Liver (tissue), 9 donors: ENCODE data around the gene LRRC26. TPM values are rescaled to one million over a fixed set of nuclear protein-coding genes. Genes with fewer than 3 reads are reported as not detected.

ENCODE experiments used
- DNase-seq: peaks from one replicate; pipeline ENCODE4 v3.0.0-alpha.2; 2017; ENCODE audit warnings: low spot score
- H3K27ac ChIP-seq, 2 donors: one replicate each; pipeline ENCODE4 v1.7.0; 2013; ENCODE audit warnings: inconsistent platforms in 2 of 2, low read length in 2 of 2, control low read depth in 1 of 2, low read depth in 1 of 2, mild to moderate bottlenecking in 1 of 2
- H3K27me3 ChIP-seq, 4 donors: one replicate each; pipeline versions ENCODE4 v1.6.1 to v1.7.0; 2013; ENCODE audit warnings: low read length in 3 of 4, inconsistent platforms in 1 of 4, mild to moderate bottlenecking in 1 of 4, moderate library complexity in 1 of 4; ENCODE audit not compliant: control insufficient read depth in 4 of 4, insufficient read depth in 4 of 4
- H3K36me3 ChIP-seq, 4 donors: one replicate each; pipeline versions ENCODE4 v1.6.1 to v1.7.0; 2013; ENCODE audit warnings: low read length in 3 of 4, mild to moderate bottlenecking in 3 of 4, low read depth in 1 of 4, moderate library complexity in 1 of 4; ENCODE audit not compliant: control insufficient read depth in 4 of 4, insufficient read depth in 3 of 4
- H3K4me1 ChIP-seq, 4 donors: one replicate each; pipeline versions ENCODE4 v1.6.1 to v1.7.0; 2013; ENCODE audit warnings: low read length in 3 of 4, mild to moderate bottlenecking in 3 of 4, moderate library complexity in 1 of 4; ENCODE audit not compliant: control insufficient read depth in 4 of 4, insufficient read depth in 4 of 4
- H3K4me3 ChIP-seq, 3 donors: one replicate each; pipeline versions ENCODE4 v1.6.1 to v1.7.0; 2013; ENCODE audit warnings: low read length in 3 of 3, control low read depth in 1 of 3, low read depth in 1 of 3, mild to moderate bottlenecking in 1 of 3
- H3K9ac ChIP-seq, 2 donors: one replicate each; pipeline ENCODE4 v1.7.0; 2013; ENCODE audit warnings: low read length in 2 of 2, mild to moderate bottlenecking in 2 of 2, moderate library complexity in 2 of 2, control low read depth in 1 of 2, low read depth in 1 of 2
- H3K9me3 ChIP-seq, 4 donors: one replicate each; pipeline versions ENCODE4 v1.6.1 to v1.7.0; 2013; ENCODE audit warnings: low read length in 3 of 4; ENCODE audit not compliant: control insufficient read depth in 4 of 4
- ATF3 ChIP-seq: IDR thresholded peaks from 2 replicates; pipeline ENCODE4 v1.6.1; 2016; ENCODE audit warnings: antibody characterized with exemption
- CTCF ChIP-seq: fragments of 150-350 bp; IDR thresholded peaks from 2 replicates; pipeline ENCODE4 v1.5.1; 2017; ENCODE audit warnings: improper control_type of control experiment, low read depth, low read length; ENCODE audit not compliant: missing input control
- EGR1 ChIP-seq, 2 donors: IDR thresholded peaks; 2 replicates each; pipeline ENCODE4 v1.6.1; 2016 to 2018; ENCODE audit warnings: antibody characterized with exemption in 2 of 2, low read depth in 2 of 2
- FOXA1 ChIP-seq: IDR thresholded peaks from 2 replicates; pipeline ENCODE4 v1.6.1; 2016; ENCODE audit warnings: antibody characterized with exemption
- FOXA2 ChIP-seq: IDR thresholded peaks from 2 replicates; pipeline ENCODE4 v1.6.1; 2016; ENCODE audit warnings: antibody characterized with exemption
- GABPA ChIP-seq, 2 donors: IDR thresholded peaks in 1 of 2; conservative IDR thresholded peaks in 1 of 2; 2 replicates each; pipeline ENCODE4 v1.6.1; 2016; ENCODE audit warnings: antibody characterized with exemption in 2 of 2, mild to moderate bottlenecking in 1 of 2, moderate library complexity in 1 of 2
- HNF4A ChIP-seq, 2 donors: conservative IDR thresholded peaks; 2 replicates each; pipeline ENCODE4 v1.6.1; 2016; ENCODE audit warnings: antibody characterized with exemption in 2 of 2, mild to moderate bottlenecking in 2 of 2
- HNF4G ChIP-seq: IDR thresholded peaks from 2 replicates; pipeline ENCODE4 v1.6.1; 2016; ENCODE audit warnings: antibody characterized with exemption
- JUND ChIP-seq, 2 donors: IDR thresholded peaks; 2 replicates each; pipeline ENCODE4 v1.6.1; 2016; ENCODE audit warnings: antibody characterized with exemption in 2 of 2
- MAX ChIP-seq: IDR thresholded peaks from 2 replicates; pipeline ENCODE4 v1.6.1; 2016; ENCODE audit warnings: antibody characterized with exemption
- NR2F2 ChIP-seq: IDR thresholded peaks from 2 replicates; pipeline ENCODE4 v1.6.1; 2016; ENCODE audit warnings: antibody characterized with exemption
- RAD21 ChIP-seq, 2 donors: IDR thresholded peaks; 2 replicates each; pipeline ENCODE4 v1.6.1; 2016; ENCODE audit warnings: antibody characterized with exemption in 2 of 2, mild to moderate bottlenecking in 2 of 2
- REST ChIP-seq: IDR thresholded peaks from 2 replicates; pipeline ENCODE4 v1.6.1; 2016; ENCODE audit warnings: antibody characterized with exemption, mild to moderate bottlenecking
- RXRA ChIP-seq, 2 donors: IDR thresholded peaks; 2 replicates each; pipeline ENCODE4 v1.6.1; 2017 to 2018; ENCODE audit warnings: antibody characterized with exemption in 2 of 2, mild to moderate bottlenecking in 1 of 2
- SP1 ChIP-seq: IDR thresholded peaks from 2 replicates; pipeline ENCODE4 v1.6.1; 2018; ENCODE audit warnings: antibody characterized with exemption, mild to moderate bottlenecking
- TAF1 ChIP-seq: conservative IDR thresholded peaks from 2 replicates; pipeline ENCODE4 v1.6.1; 2016; ENCODE audit warnings: antibody characterized with exemption, mild to moderate bottlenecking
- YY1 ChIP-seq: IDR thresholded peaks from 2 replicates; pipeline ENCODE4 v1.6.1; 2016; ENCODE audit warnings: antibody characterized with exemption, mild to moderate bottlenecking
- ZBTB33 ChIP-seq: IDR thresholded peaks from 2 replicates; pipeline ENCODE4 v1.6.1; 2016; ENCODE audit warnings: antibody characterized with exemption
- WGBS: extraction: QIAGEN DNeasy Blood & Tissue Kit; methylation state at CpG from one replicate; pipeline ENCODE4 v1.1.7; 2013; 5-methylcytosine and 5-hydroxymethylcytosine counted together
- polyA plus RNA-seq, 2 donors: library from polyadenylated mRNA; stranded (reverse) in 1 of 2; unstranded in 1 of 2; fragments of 200-250 nt in 1 of 2; fragments of >200 nt in 1 of 2; fragmentation: Nextera tagmentation in 1 of 2; extraction: Ambion mirVana in 1 of 2; gene quantifications; one replicate each; pipeline versions ENCODE4 v1.2.1 to v1.2.3, GENCODE V29; 2013 to 2015
- total RNA-seq, 2 donors: library from RNA; depleted of rRNA; stranded (reverse); fragments of >200 nt; gene quantifications; one replicate each; pipeline ENCODE4 v1.2.3, GENCODE V29; 2014
- donor health status: healthy.
- donor health status: healthy.
- donor health status: healthy.
- donor health status: healthy.
- donor health status: healthy.

LRRC26 gene
- total and polyA plus RNA-seq, 4 donors = 0.09 to 0.17 TPM; not detected in 2

GRCh38 chr9:137188490-137189296 lies 18.8 kb upstream of the LRRC26 start, which contains the start of the genes ANAPC2 and SSNA1:
TSS of gene ANAPC2 (minus strand) at chr9:137188560. CDS start at chr9:137188532, 28 bp downstream.
TSS of gene SSNA1 (plus strand) at chr9:137188676. CDS start at chr9:137188727, 51 bp downstream.
- H3K4me1 ChIP-seq = peaks cover 19 to 50% (median 40%) of the 10 kb centered on the region in 4 donors
- TF ChIP-seq RAD21 (IDR thresholded peaks at IDR 0.05) (peak in 1 of 2 donors; percentile 55), ZBTB33 (no peak), GABPA (IDR thresholded peaks at IDR 0.05 in 1 of 2, conservative IDR thresholded peaks at IDR 0.05 in 1 of 2) (peak in 1 of 2 donors; percentile 87), ATF3 (no peak), TAF1 (no peak), JUND (IDR thresholded peaks at IDR 0.05) (no peak), MAX (no peak), SP1 (peak; percentile 22), EGR1 (IDR thresholded peaks at IDR 0.05; ENCODE audit: low read depth in 2 of 2) (no peak), HNF4G (no peak), RXRA (IDR thresholded peaks at IDR 0.05) (no peak), CTCF (peak; percentile 12), REST (no peak), FOXA1 (no peak), HNF4A (conservative IDR thresholded peaks at IDR 0.05) (no peak), NR2F2 (no peak), YY1 (no peak), FOXA2 (no peak)
- H3K27ac ChIP-seq = peak within 1 kb of the TSS; percentile 90 to 92
- H3K9ac ChIP-seq = peak within 1 kb of the TSS; percentile 64 to 76
- under 1% methylated on average over 98 of the region's 98 CpGs for WGBS
- peaks cover 6 to 38% (median 7%) of the 10 kb centered on the region in 4 donors for H3K36me3 ChIP-seq
- peak; percentile 95 for DNase-seq
- peak within 1 kb of the TSS; percentile 74 to 92 (median 86) for H3K4me3 ChIP-seq
- H3K9me3 ChIP-seq = no peaks in the 10 kb centered on the region
- no peaks in the 10 kb centered on the region for H3K27me3 ChIP-seq
